GM19025 (cell line): ENCODE measurements around the gene GPR68.
"Not testable (repeated sequence)": the region's sequence is repeated elsewhere in the genome, so short reads cannot be mapped to it uniquely, and the experiment has no call there.

Source experiments
- ATAC-seq: cut with Tn5 transposase; IDR thresholded peaks from one replicate; pipeline ENCODE4 v1.9.1; 2021; ENCODE audit warnings: mild to moderate bottlenecking, low read depth, moderate library complexity; ENCODE audit not compliant: unreplicated experiment

The GPR68 gene

GRCh38 chr14:91230397-91231035, 14.0 kb downstream of the GPR68 start:
- ATAC-seq, result no peak

GRCh38 chr14:91229743-91230200, 14.7 kb downstream of the GPR68 start:
- ATAC-seq, result peak; percentile 43

- no peak for ATAC-seq
These were observed 15.5 kb downstream of the GPR68 start for GRCh38 chr14:91229005-91229382.

GRCh38 chr14:91228112-91229004, 16.1 kb downstream of the GPR68 start:
- peak; percentile 88 for ATAC-seq

- no peak for ATAC-seq
These were observed 17.3 kb downstream of the GPR68 start for GRCh38 chr14:91227183-91227628.

- not testable (repeated sequence) for ATAC-seq
These were observed 18.1 kb downstream of the GPR68 start for GRCh38 chr14:91226360-91226759.

GRCh38 chr14:91225025-91225424, 19.5 kb downstream of the GPR68 start:
- ATAC-seq, result no peak

- no peak for ATAC-seq
These were observed 21.3 kb downstream of the GPR68 start for GRCh38 chr14:91223028-91223783.

GRCh38 chr14:91221270-91221669, 23.2 kb downstream of the GPR68 start:
- ATAC-seq, result no peak

GRCh38 chr14:91220581-91221000, 23.9 kb downstream of the GPR68 start:
- no peak for ATAC-seq

- ATAC-seq, result no peak
These were observed 24.8 kb downstream of the GPR68 start for GRCh38 chr14:91219517-91220389.

- ATAC-seq, result no peak
These were observed 26.5 kb downstream of the GPR68 start for GRCh38 chr14:91218014-91218413.

GRCh38 chr14:91216731-91217226, 27.7 kb downstream of the GPR68 start:
- ATAC-seq, result no peak

GRCh38 chr14:91215381-91215780, 29.1 kb downstream of the GPR68 start:
- ATAC-seq, result no peak

- no peak for ATAC-seq
These were observed 30.2 kb downstream of the GPR68 start for GRCh38 chr14:91214306-91214705.

GRCh38 chr14:91211017-91211416, 33.5 kb downstream of the GPR68 start:
- ATAC-seq, result no peak

GRCh38 chr14:91207008-91207407, 37.5 kb downstream of the GPR68 start:
- no peak for ATAC-seq

- no peak for ATAC-seq
These were observed 39.0 kb downstream of the GPR68 start for GRCh38 chr14:91205459-91205858.

- ATAC-seq, result no peak
These were observed 39.8 kb downstream of the GPR68 start for GRCh38 chr14:91204657-91205056.
